H9 (cell line): ENCODE measurements around the gene MRPL40. TPM values are rescaled to one million over a fixed set of nuclear protein-coding genes. Genes with fewer than 3 reads are reported as not detected.

Source experiments
- DNase-seq: peaks from one replicate; pipeline ENCODE4 v3.0.0-alpha.2; 2017
- H2AFZ ChIP-seq: one replicate; pipeline ENCODE4 v1.6.1; 2013; ENCODE audit warnings: mild to moderate bottlenecking, low read length, control low read depth, moderate library complexity
- H2AK5ac ChIP-seq: 2 replicates; pipeline ENCODE4 v1.6.1; 2013; ENCODE audit warnings: low read length, control low read depth, mixed read lengths; ENCODE audit not compliant: insufficient read length
- H2BK120ac ChIP-seq: one replicate; pipeline ENCODE4 v1.6.1; 2013; ENCODE audit warnings: low read depth, mild to moderate bottlenecking, low read length, control low read depth, inconsistent platforms; ENCODE audit not compliant: poor library complexity, severe bottlenecking
- H2BK12ac ChIP-seq: 2 replicates; pipeline ENCODE4 v1.6.1; 2013; ENCODE audit warnings: low read length, control low read depth, mixed read lengths, low read depth; ENCODE audit not compliant: insufficient read length
- H2BK15ac ChIP-seq: 2 replicates; pipeline ENCODE4 v1.6.1; 2013; ENCODE audit warnings: low read depth, low read length, control low read depth
- H2BK20ac ChIP-seq: one replicate; pipeline ENCODE4 v1.6.1; 2013; ENCODE audit warnings: low read depth, mild to moderate bottlenecking, low read length, control low read depth, inconsistent platforms; ENCODE audit not compliant: poor library complexity, severe bottlenecking
- H2BK5ac ChIP-seq: 2 replicates; pipeline ENCODE4 v1.6.1; 2013; ENCODE audit warnings: low read length, control low read depth, mixed read lengths; ENCODE audit not compliant: insufficient read length
- H3K14ac ChIP-seq: 2 replicates; pipeline ENCODE4 v1.6.1; 2013; ENCODE audit warnings: low read length, control low read depth; ENCODE audit not compliant: insufficient read depth
- H3K18ac ChIP-seq: 2 replicates; pipeline ENCODE4 v1.6.1; 2013; ENCODE audit warnings: low read depth, mild to moderate bottlenecking, mixed read lengths, low read length, control low read depth; ENCODE audit not compliant: insufficient read length
- H3K23ac ChIP-seq: 2 replicates; pipeline ENCODE4 v1.6.1; 2013; ENCODE audit warnings: low read length, control low read depth, mixed read lengths, low read depth; ENCODE audit not compliant: insufficient read length
- H3K23me2 ChIP-seq: 2 replicates; pipeline ENCODE4 v1.6.1; 2013; ENCODE audit warnings: low read depth, mild to moderate bottlenecking, mixed read lengths, low read length, control low read depth; ENCODE audit not compliant: insufficient read length, poor library complexity, severe bottlenecking
- H3K27ac ChIP-seq: 2 replicates; pipeline ENCODE4 v1.5.1; 2013; ENCODE audit warnings: low read length, control low read depth, mixed read lengths, low read depth; ENCODE audit not compliant: insufficient read length
- H3K27me3 ChIP-seq: 2 replicates; pipeline ENCODE4 v1.6.1; 2013; ENCODE audit warnings: low read length, control low read depth, inconsistent platforms; ENCODE audit not compliant: insufficient read depth
- H3K4ac ChIP-seq: 2 replicates; pipeline ENCODE4 v1.6.1; 2013; ENCODE audit warnings: low read depth, mild to moderate bottlenecking, control low read depth, inconsistent platforms, low read length, moderate library complexity
- H3K4me1 ChIP-seq: 2 replicates; pipeline ENCODE4 v1.6.1; 2013; ENCODE audit warnings: low read length, control low read depth, inconsistent platforms; ENCODE audit not compliant: insufficient read depth
- H3K4me2 ChIP-seq: 2 replicates; pipeline ENCODE4 v1.6.1; 2013; ENCODE audit warnings: low read length, control low read depth, mixed read lengths; ENCODE audit not compliant: insufficient read length, insufficient read depth
- H3K56ac ChIP-seq: 2 replicates; pipeline ENCODE4 v1.6.1; 2013; ENCODE audit warnings: low read depth, mild to moderate bottlenecking, mixed read lengths, low read length, control low read depth; ENCODE audit not compliant: insufficient read length
- H3K79me1 ChIP-seq: 2 replicates; pipeline ENCODE4 v1.6.1; 2013; ENCODE audit warnings: low read depth, mild to moderate bottlenecking, moderate library complexity, low read length, control low read depth, inconsistent platforms; ENCODE audit not compliant: insufficient read depth, poor library complexity, severe bottlenecking
- H3K79me2 ChIP-seq: 2 replicates; pipeline ENCODE4 v1.6.1; 2013; ENCODE audit warnings: low read length, control low read depth, inconsistent platforms; ENCODE audit not compliant: insufficient read depth
- H3K9ac ChIP-seq: 2 replicates; pipeline ENCODE4 v1.6.1; 2013; ENCODE audit warnings: low read length, control low read depth, mixed read lengths; ENCODE audit not compliant: insufficient read length; ENCODE audit errors: extremely low read depth
- H3K9me3 ChIP-seq: one replicate; pipeline ENCODE4 v1.6.1; 2013; ENCODE audit warnings: low read depth, low read length, inconsistent platforms; ENCODE audit not compliant: control insufficient read depth
- H3T11ph ChIP-seq: one replicate; pipeline ENCODE4 v1.6.1; 2013; ENCODE audit warnings: mild to moderate bottlenecking, low read length, control low read depth, inconsistent platforms
- H4K20me1 ChIP-seq: one replicate; pipeline ENCODE4 v1.6.1; 2013; ENCODE audit not compliant: control insufficient read depth, insufficient read length, insufficient read depth
- H4K5ac ChIP-seq: 2 replicates; pipeline ENCODE4 v1.6.1; 2013; ENCODE audit warnings: low read depth, mild to moderate bottlenecking, mixed read lengths, low read length, control low read depth; ENCODE audit not compliant: insufficient read length
- H4K8ac ChIP-seq: replicated peaks from 2 replicates; pipeline ENCODE4 v1.6.1; 2013; ENCODE audit warnings: low read length, control low read depth, mixed read lengths, low read depth; ENCODE audit not compliant: insufficient read length
- H4K91ac ChIP-seq: 2 replicates; pipeline ENCODE4 v1.6.1; 2013; ENCODE audit warnings: low read depth, mild to moderate bottlenecking, moderate library complexity, mixed read lengths, low read length, control low read depth; ENCODE audit not compliant: insufficient read length
- H3K27ac Mint-ChIP-seq, 3 experiments: 2 replicates in 2 of 3; 3 replicates in 1 of 3; pipeline ENCODE4 v1.8.0; 2020 to 2021; ENCODE audit warnings: mixed read lengths in 3 of 3, mild to moderate bottlenecking in 1 of 3, moderate library complexity in 1 of 3
- H3K27me3 Mint-ChIP-seq: 2 replicates; pipeline ENCODE4 v1.8.0; 2021; ENCODE audit warnings: low read depth, mild to moderate bottlenecking, moderate library complexity, mixed read lengths
- H3K36me3 Mint-ChIP-seq, 3 experiments: 2 replicates in 2 of 3; 3 replicates in 1 of 3; pipeline ENCODE4 v1.8.0; 2020 to 2021; ENCODE audit warnings: low read depth in 3 of 3, mixed read lengths in 3 of 3; ENCODE audit not compliant: insufficient read depth in 1 of 3
- H3K4me1 Mint-ChIP-seq, 2 experiments: 2 replicates each; pipeline ENCODE4 v1.8.0; 2020; ENCODE audit warnings: mixed read lengths in 2 of 2
- H3K4me3 Mint-ChIP-seq, 2 experiments: 2 replicates in 1 of 2; 3 replicates in 1 of 2; pipeline ENCODE4 v1.8.0; 2020 to 2021; ENCODE audit warnings: mild to moderate bottlenecking in 2 of 2, mixed read lengths in 2 of 2, moderate library complexity in 1 of 2
- H3K9me3 Mint-ChIP-seq, 2 experiments: 2 replicates in 1 of 2; 3 replicates in 1 of 2; pipeline ENCODE4 v1.8.0; 2020; ENCODE audit warnings: mild to moderate bottlenecking in 2 of 2, mixed read lengths in 2 of 2, moderate library complexity in 1 of 2
- CTCF ChIP-seq: fragments of 200-600 bp; sonication (generic); conservative IDR thresholded peaks from 3 replicates; pipeline ENCODE4 v1.8.0; 2021; ENCODE audit warnings: antibody characterized with exemption, mild to moderate bottlenecking
- WGBS: extraction: QIAGEN DNeasy Blood & Tissue Kit; methylation state at CpG from one replicate; pipeline ENCODE4 v1.1.7; 2013; ENCODE audit warnings: missing lambda C conversion rate, low lambda C conversion rate, mixed read lengths; ENCODE audit not compliant: insufficient read length; ENCODE audit errors: extremely low coverage; 5-methylcytosine and 5-hydroxymethylcytosine counted together
- total RNA-seq: library from RNA; stranded (reverse); gene quantifications from 2 replicates; pipeline ENCODE4 v1.2.1, GENCODE V29; 2021

Gene MRPL40
- total RNA-seq, 1 experiment from 2014 or later: 15.2 TPM

- TF ChIP-seq CTCF: no peak
- no peak overlapping the region for H3K27ac ChIP-seq
- Mint-ChIP-seq H3K9me3 (no peaks in the 10 kb centered on the region), H3K4me1 (peaks cover 2 to 12% of the 10 kb centered on the region in 2 experiments; a peak in 2 of 4 replicates), H3K27me3 (no peaks in the 10 kb centered on the region), H3K27ac (peak overlapping the region in 1 of 3 experiments; percentile 24; a peak in 2 of 7 replicates), H3K4me3 (no peak overlapping the region), H3K36me3 (peaks cover 35 to 86% (median 60%) of the 10 kb centered on the region in 3 experiments)
- H2BK12ac ChIP-seq: no peak overlapping the region
- no peaks in the 10 kb centered on the region for H3K79me2 ChIP-seq
- no peaks in the 10 kb centered on the region for H3K4me1 ChIP-seq
- H3K4ac ChIP-seq: no peak overlapping the region
- no peaks in the 10 kb centered on the region for H3K79me1 ChIP-seq
- H3K9me3 ChIP-seq: no peaks in the 10 kb centered on the region
- no peak for DNase-seq
- H3K27me3 ChIP-seq: no peaks in the 10 kb centered on the region
- H3K18ac ChIP-seq: no peak overlapping the region
- H4K20me1 ChIP-seq: no peaks in the 10 kb centered on the region
- H3K23me2 ChIP-seq: no peaks in the 10 kb centered on the region
- no peak overlapping the region for H3K56ac ChIP-seq
- no peak overlapping the region for H2BK120ac ChIP-seq
- no peak overlapping the region for H2AK5ac ChIP-seq
- no peak overlapping the region for H4K5ac ChIP-seq
- no peak overlapping the region for H3T11ph ChIP-seq
- H3K4me2 ChIP-seq: no peak overlapping the region
- H2BK15ac ChIP-seq: no peak overlapping the region
- no peak overlapping the region for H3K9ac ChIP-seq
- no CpG with 5 or more reads among the region's 6 CpGs for WGBS
- H2AFZ ChIP-seq: no peak overlapping the region
- H2BK5ac ChIP-seq: no peak overlapping the region
- no peak overlapping the region for H2BK20ac ChIP-seq
- H4K8ac ChIP-seq: no peak overlapping the region
- H3K14ac ChIP-seq: no peak overlapping the region
- no peak overlapping the region for H4K91ac ChIP-seq
- no peak overlapping the region for H3K23ac ChIP-seq
Observed at GRCh38 chr22:19454156-19454555, 21.8 kb downstream of the MRPL40 start.
